Stimulated activated CD4-positive, alpha-beta T cell treated with anti-CD3 and anti-CD28 coated beads, Interleukin-1b, Interleukin-23, amount 100 ng/mL, for 48 hours (primary cell): ENCODE results near the gene MEOX1.

ENCODE experiments used
- DNase-seq: peaks from one replicate; pipeline ENCODE4 v3.0.0-alpha.2; 2020

The MEOX1 gene

DNA sequence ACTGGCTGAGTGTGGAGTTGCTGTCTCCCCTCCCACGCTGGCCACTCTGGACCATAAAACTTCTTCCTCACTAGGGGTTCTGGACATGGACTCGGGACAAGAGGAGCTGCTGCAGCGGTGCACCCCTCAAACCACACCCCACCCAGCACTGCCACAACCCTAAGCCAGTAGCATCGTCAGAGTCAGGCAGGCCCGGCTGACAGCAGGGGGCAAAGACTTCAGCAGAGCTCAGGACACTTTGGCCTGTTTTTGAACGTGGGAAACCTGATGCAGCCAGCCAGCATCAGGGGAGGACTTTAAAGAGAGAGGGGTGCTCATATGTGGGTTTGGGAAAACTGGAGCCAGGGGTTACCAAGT is 9.6 kb downstream of the MEOX1 start:
- no peak for DNase-seq

- no peak for DNase-seq
Measured at GRCh38 chr17:43650471-43650870, 11.3 kb downstream of the MEOX1 start.

GRCh38 chr17:43648916-43649315 is 12.8 kb downstream of the MEOX1 start:
- no peak for DNase-seq

DNA sequence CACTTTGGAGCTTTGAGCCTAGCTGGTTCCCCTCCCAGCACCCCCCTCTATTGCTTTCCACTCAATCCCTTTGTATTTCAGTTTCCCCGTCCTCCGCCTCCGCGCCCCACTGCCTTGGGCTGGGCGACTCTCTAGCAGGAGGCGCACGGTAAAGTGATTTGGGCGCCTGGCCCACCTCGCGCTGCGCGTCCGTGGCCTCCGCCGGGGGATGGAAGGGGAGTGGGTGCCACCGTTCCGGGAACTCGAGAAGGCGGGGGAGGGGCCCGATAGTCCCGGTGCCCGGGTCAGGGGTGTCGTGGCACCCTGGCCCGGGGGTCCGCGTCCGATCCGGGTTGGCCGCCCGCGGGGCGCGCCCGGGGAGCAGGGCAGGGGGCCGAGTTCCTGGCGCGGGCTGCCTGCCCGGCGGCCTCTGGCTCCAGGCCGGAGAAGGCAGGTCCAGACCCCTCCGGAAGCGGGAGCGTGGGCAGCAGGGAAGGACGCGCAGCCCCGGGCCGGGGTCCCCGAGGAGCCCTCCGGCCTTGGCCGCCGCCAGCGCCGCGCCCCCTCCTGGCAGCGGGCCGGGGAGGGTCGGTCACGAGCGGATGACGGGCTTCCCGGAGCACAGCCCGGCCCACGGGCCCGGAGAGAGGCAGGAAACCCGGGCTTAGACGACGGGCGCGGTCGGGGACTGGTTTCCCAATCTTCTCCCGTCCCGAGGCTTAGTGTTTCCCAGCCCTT is 15.8 kb downstream of the MEOX1 start:
- no peak for DNase-seq

GRCh38 chr17:43645450-43645764 is 16.3 kb downstream of the MEOX1 start:
- no peak for DNase-seq

DNA sequence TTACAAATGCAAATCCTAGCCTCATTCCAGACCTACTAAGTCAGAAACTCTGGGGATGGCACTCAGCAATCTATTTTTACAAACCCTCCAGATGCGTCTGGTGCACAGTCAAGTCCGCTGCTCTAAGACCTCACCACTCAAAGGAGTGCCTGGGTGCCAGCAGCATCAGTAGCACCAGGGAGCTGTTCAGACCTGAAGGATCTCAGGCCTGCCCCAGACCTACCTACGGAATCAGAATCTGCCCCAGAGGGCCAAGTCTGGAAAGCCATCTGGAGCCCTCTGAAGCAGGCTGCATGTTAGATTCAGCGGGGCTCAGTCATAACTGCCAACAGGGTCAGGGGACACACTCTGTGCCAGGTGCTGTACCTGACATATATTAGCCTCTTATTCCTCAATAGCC is 17.6 kb downstream of the MEOX1 start:
- DNase-seq: no peak

DNA sequence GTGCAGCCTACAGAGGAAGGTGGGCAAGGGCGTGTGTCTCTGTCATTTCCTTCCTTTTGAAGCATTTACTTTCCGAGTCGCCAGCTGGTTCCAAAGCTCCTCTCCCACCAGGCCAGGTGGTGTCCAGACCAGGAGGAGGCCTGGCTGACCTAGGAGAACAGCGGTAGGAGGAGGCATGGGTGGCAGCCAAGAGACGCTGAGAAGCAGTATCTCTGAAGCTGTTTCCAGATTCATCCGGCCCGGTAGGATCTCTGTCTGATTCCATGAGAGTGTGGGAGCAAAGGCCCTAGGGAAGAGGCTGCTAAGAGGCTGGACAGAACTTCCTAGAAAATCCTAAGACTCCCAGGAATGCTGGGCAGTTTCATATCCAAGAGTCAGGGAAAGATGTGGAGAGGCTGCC is 20.3 kb downstream of the MEOX1 start:
- DNase-seq: no peak

GRCh38 chr17:43640491-43641252 is 21.1 kb downstream of the MEOX1 start:
- no peak for DNase-seq

DNA sequence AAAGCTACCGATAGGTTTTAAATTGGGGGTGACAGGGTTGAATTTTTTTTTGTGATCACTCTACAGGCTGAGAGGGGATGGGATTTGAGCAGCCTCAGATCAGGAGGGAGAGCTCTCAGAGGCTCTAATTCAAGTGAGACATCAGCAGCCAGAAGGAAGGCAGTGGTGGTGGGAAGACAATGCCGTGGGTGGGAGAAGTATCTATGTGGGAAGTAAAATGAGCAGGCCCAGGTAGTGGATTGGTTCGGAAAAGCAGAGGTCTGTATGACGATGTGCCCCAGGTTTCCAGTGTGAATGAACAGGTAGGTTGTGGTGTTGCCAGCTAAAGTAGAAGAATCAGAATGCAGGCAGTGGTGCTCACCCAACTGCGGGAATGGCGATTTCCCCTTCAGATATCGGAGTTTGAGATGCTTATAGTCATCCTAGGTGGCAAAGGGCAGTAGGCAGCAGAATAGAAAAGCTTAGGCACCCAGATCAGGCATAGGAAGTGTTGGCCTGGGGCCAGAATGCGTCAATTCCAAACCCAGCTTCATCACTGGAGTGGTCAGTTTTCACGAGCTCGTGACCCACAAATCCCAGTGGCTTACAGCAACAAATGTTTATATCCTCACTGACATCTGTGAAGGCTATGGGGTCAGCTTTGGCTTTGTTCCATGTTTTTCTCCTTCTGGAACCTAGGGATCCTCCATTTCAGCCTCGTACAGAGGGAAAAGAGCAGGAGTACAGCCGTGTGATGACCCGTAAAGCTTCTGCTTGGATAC is 24.0 kb downstream of the MEOX1 start:
- DNase-seq: no peak

GRCh38 chr17:43636426-43636825 is 25.3 kb downstream of the MEOX1 start:
- no peak for DNase-seq

DNA sequence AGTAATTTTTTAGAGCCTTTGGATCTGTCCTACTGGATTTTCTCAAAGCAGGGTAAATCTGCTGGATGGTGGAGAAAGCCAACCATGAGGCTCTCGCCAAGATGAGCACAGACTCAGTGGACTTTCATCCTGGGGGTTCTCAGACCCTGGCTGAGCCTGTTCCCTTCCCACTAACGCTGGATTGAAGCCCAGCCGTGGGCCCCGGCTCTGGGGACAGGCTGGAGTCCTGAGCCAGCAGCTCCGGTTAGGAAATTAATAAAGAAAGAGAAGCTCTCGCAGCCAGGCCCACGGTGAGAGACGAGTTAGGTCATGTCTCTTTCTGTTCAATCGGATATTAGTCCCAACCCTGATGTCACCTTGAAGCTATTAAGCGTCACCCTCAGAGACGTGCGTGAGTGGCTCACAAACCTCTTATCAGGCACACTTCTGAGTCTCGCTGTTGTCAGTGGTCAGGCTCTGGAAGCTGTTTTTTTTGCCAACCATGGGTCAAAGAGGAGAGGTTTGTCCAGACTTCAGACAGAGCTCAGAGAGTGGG is 27.1 kb downstream of the MEOX1 start:
- no peak for DNase-seq

DNA sequence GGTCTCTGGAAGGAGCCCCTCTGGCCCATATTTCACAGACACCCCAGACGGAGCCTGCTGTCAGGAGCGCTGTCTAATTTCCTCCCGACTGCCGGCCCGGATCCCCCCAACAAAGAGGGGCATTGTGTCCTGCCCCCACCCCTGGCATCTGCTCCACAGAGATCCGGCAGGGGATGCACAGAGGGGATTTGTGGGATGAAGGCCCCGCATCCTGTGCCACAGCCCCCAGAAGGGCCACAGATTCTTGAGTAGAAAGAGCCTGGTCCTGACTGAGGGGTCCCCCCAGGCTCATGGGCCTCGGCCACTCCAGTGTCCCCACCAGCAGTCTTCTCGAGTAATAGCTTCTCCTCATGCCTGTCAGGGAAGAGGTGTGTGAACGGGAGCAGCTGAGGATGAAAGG is 29.5 kb downstream of the MEOX1 start:
- no peak for DNase-seq

DNA sequence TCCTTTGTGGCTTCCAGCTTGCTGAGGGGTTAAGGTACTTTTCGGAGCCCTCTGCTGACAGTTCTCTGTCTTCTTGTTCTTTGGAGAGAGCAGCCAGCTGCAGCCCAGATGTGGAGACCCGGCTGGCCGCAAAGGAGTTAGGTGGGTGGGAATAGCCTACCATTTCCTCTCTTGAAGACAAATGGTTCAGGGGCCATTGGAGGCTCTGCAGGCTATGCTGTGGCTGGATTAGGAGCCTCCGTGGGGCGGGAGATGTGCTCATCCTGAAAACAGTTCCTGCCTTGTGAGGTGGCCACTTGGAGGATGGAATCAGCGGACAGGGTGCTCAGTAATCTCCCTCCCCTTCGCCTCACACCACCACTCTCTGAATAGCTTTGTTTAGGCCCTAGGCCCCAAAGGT is 30.3 kb downstream of the MEOX1 start:
- no peak for DNase-seq

- no peak for DNase-seq
Measured at GRCh38 chr17:43628089-43628650, 33.6 kb downstream of the MEOX1 start.

DNA sequence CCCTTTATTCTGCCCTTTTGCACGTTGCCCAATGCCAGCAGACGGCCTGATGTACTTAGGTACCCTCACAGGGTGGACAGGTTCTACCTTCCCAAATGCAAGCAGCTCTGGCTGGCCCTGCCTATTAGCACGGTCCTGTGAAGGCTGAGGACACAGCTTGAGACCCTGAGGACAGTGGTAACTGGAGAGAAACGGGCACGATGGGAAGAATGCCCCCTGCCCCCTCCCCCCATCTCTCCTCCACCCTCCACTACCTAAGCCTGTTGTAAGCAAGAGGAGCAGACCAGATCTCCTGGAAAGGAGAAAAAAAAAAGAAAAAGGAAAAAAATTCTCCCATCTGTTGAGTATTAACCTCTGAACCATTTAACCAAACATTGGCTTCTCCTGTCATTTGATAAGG is 34.1 kb downstream of the MEOX1 start:
- no peak for DNase-seq

DNA sequence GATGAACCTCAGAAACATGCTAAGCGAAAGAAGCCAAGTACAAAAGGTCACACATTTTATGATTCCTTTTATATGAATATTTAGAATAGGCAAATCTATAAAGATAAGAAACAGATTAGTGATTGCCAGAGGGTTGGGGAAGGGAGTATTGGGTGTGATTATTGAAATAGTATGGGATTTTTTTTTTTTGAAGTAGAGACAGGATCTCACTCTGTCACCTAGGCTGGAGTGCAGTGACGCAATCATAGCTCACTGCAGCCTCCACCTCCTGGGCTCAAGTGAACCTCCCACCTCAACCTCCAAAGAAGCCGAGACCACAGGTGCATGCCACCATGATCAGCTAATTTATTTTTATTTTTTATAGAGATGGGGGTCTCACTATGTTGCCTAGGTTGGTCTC is 35.7 kb downstream of the MEOX1 start:
- DNase-seq: no peak

GRCh38 chr17:43625606-43626005 is 36.1 kb downstream of the MEOX1 start:
- no peak for DNase-seq

DNA sequence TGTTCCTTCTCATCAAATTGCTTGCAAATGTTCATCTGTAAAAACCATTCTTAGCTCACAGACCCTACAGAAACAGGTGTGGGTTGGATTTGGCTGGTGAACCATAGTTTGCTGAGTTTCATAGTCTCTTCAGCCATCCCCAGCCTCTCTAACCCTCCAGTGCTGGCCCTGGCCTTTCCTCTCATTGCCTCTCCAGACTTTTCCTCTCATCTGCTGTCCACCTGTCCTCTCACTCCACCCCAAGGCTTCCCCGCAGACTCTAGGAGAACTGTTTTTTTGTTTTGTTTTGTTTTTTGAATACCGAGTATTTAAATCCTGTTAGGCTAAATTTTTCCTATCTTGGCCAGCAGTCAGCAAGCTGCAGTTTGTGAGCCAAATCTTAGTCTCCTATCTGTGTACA is 41.1 kb downstream of the MEOX1 start:
- no peak for DNase-seq

DNA sequence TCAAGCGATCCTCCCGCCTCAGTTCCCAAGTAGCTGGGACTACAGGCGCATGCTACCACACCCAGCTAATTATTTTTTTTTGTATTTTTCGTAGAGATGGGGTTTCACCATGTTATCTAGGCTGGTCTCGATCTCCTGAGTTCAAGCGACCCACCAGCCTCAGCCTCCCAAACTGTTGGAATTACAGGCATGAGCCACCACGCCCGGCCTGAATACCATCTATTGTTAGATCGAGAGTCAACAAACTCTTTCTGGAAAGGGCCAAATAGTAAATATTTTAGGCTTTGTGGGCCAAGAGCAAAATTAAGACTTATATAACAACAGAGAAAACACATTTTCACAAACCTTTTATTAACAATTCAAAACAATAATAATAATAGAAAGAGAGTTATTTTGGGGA is 41.6 kb downstream of the MEOX1 start:
- DNase-seq: no peak

DNA sequence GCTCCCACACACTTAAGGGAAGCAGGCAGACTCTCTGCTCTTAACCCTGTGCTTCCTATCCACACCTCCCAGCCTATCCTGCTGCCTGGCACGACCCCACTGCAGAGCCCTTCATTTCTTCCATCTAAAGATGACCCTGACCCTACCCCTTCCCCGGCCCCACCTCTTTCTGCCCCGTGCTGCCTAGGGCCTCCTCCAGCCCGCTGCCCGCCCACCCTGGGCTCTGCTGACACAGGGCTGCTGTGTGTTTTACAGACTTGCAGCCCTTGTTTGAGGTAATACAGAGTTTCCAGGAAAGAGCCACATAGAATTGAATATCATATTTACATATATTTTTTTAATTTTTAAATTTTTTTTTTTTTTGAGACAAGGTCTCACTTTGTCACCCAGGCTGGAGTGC is 42.0 kb downstream of the MEOX1 start:
- no peak for DNase-seq

- no peak for DNase-seq
Measured at GRCh38 chr17:43618276-43618675, 43.4 kb downstream of the MEOX1 start.

- DNase-seq: no peak
Measured at GRCh38 chr17:43616852-43617251, 44.9 kb downstream of the MEOX1 start.

DNA sequence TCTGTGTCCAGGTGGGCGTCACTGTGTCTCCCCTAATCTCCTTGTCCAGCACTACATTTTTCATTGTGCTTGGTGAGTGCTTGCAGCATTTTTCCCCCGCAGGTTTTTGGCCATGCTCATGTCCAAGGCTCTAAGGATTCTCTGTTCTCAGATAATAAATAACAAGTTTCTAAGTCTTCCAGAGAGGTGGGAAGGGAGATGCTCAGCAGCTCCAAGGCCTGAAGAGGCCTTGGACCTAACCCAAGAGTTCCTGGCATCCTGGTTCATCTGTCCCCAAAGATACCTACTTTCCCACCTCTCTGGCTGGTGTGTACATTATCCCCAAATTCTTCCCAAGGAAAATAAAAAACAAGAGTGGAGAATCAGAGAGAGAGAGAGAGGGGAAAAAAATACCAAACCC is 45.3 kb downstream of the MEOX1 start:
- no peak for DNase-seq

DNA sequence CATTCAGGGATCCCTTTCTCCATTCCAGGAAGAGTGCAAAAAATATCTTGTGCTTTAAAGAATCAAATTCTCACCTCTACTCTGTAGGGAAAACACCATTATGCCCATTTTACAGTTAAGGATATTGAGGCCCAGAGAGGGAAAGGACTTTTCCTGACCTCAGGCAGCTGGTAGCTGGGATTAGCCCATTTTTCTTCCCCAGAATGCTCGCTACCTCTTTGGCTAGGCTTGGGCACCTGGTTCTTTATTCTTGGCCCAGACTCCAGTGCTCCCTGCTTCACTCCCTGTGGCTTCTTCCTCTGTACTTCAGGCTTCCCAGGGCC is 45.7 kb downstream of the MEOX1 start:
- no peak for DNase-seq
